SK-N-MC (cell line): ENCODE results near the gene C3orf22.

ENCODE experiments used
- DNase-seq: peaks from one replicate; pipeline ENCODE4 v3.0.0-alpha.2; 2011; ENCODE audit warnings: low read depth, low spot score
- H3K27ac ChIP-seq: fragments of 200-600 bp; sonication (generic); 2 replicates; pipeline ENCODE4 v1.5.1; 2016; ENCODE audit warnings: mixed run types
- H3K36me3 ChIP-seq: fragments of 200-600 bp; sonication (generic); 2 replicates; pipeline ENCODE4 v1.6.1; 2017; ENCODE audit warnings: antibody characterized with exemption, low read length, mixed read lengths; ENCODE audit not compliant: insufficient read depth
- H3K4me3 ChIP-seq: fragments of 200-600 bp; sonication (generic); 2 replicates; pipeline ENCODE4 v1.5.1; 2016
- H3K9ac ChIP-seq: fragments of 200-600 bp; sonication (generic); 2 replicates; pipeline ENCODE4 v1.8.0; 2017; ENCODE audit warnings: mixed run types, mixed read lengths; ENCODE audit not compliant: insufficient read length
- H3K9me3 ChIP-seq: fragments of 200-600 bp; sonication (generic); 2 replicates; pipeline ENCODE4 v1.6.1; 2017; ENCODE audit warnings: low read depth, mild to moderate bottlenecking, antibody characterized with exemption, low read length, moderate library complexity, mixed read lengths
- EZH2 ChIP-seq: fragments of 200-600 bp; sonication (generic); IDR thresholded peaks from one replicate; pipeline ENCODE4 v1.6.1; 2017; ENCODE audit warnings: antibody characterized with exemption
- FOXP2 ChIP-seq: optimal IDR thresholded peaks from 2 replicates; pipeline ENCODE3; 2011; ENCODE audit warnings: mild to moderate bottlenecking, moderate library complexity; ENCODE audit not compliant: insufficient read depth; ENCODE audit errors: extremely low read length, control extremely low read depth
- POLR2AphosphoS5 ChIP-seq: IDR thresholded peaks from 2 replicates; pipeline ENCODE4 v1.6.1; 2012; ENCODE audit warnings: mild to moderate bottlenecking, low read depth, low read length, borderline replicate concordance

C3orf22 gene

GRCh38 chr3:126542340-126543241 is 16.1 kb downstream of the C3orf22 start:
- DNase-seq = no peak
- Histone ChIP-seq H3K9ac (no peak overlapping the region), H3K27ac (no peak overlapping the region), H3K9me3 (no peaks in the 10 kb centered on the region), H3K4me3 (no peak overlapping the region), H3K36me3 (no peaks in the 10 kb centered on the region)
- TF ChIP-seq FOXP2 (no peak), EZH2 (no peak), POLR2AphosphoS5 (no peak)

DNA sequence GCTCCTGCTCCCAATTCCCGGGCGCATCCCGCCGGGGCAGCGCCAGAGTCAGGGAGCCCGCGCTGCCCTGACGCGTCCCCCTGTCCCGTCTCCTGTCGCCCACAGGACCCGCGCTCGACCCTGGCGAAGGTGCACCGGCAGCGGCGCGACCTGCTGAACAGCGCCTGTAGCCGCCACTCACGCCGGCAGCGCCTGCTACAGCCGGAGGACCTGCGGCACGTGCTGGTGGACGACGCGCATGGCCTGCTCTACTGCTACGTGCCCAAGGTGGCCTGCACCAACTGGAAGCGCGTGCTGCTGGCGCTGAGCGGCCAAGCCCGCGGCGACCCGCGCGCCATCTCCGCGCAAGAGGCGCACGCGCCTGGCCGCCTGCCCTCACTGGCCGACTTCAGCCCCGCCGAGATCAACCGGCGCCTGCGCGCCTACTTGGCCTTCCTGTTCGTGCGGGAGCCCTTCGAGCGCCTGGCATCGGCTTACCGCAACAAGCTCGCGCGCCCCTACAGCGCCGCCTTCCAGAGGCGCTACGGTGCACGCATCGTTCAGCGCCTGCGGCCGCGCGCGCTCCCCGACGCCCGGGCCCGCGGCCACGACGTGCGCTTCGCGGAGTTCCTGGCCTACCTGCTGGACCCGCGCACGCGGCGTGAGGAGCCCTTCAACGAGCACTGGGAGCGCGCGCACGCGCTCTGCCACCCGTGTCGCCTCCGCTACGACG is 16.9 kb downstream of the C3orf22 start:
- TF ChIP-seq FOXP2 (no peak), POLR2AphosphoS5 (no peak), EZH2 (no peak)
- H3K27ac ChIP-seq = 0 out of 2 replicates have a peak overlapping the region, but pooled peaks have one; percentile 94
- no peaks in the 10 kb centered on the region for H3K9me3 ChIP-seq
- no peak for DNase-seq
- H3K4me3 ChIP-seq = no peak overlapping the region
- H3K9ac ChIP-seq = no peak overlapping the region
- H3K36me3 ChIP-seq = no peaks in the 10 kb centered on the region

- H3K9me3 ChIP-seq = no peaks in the 10 kb centered on the region
- H3K36me3 ChIP-seq = no peaks in the 10 kb centered on the region
- H3K4me3 ChIP-seq = peak overlapping the region; percentile 38
- TF ChIP-seq POLR2AphosphoS5 (no peak), EZH2 (no peak), FOXP2 (no peak)
- H3K9ac ChIP-seq = peak overlapping the region; percentile 62
- DNase-seq = no peak
- peak overlapping the region; percentile 94 for H3K27ac ChIP-seq
These were observed 17.6 kb downstream of the C3orf22 start for GRCh38 chr3:126540951-126541627.

DNA sequence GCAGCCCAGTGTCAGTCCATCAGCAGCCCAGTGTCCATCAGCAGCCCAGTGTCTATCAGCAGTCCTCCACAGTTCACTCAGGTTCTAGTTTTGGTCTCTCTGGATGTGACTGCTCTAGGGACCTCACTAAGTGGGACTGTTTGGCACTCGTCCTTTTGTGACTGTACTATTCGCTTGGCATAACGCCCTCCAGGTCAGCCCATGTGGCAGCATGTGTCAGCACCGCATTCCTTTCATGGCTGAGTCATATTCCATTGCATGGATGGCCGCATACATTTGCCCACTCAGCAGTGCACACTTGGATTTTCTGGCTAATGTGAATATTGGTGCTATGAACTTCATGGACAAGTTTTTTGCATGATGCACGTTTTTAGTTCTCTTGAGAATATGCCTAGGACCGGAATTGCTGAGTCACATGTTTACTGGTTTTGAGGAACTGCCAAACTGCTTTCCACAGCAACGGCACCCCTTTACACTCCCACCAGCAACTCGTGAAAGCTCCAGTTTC is 18.3 kb downstream of the C3orf22 start:
- TF ChIP-seq POLR2AphosphoS5 (no peak), EZH2 (no peak), FOXP2 (no peak)
- DNase-seq = peak; percentile 65
- Histone ChIP-seq H3K4me3 (peak overlapping the region; percentile 38), H3K27ac (peak overlapping the region; percentile 94), H3K36me3 (no peaks in the 10 kb centered on the region), H3K9ac (peak overlapping the region; percentile 62), H3K9me3 (no peaks in the 10 kb centered on the region)

GRCh38 chr3:126539558-126540250 is 19.0 kb downstream of the C3orf22 start:
- no peaks in the 10 kb centered on the region for H3K36me3 ChIP-seq
- peak overlapping the region; percentile 94 for H3K27ac ChIP-seq
- no peak for DNase-seq
- H3K4me3 ChIP-seq = no peak overlapping the region
- TF ChIP-seq POLR2AphosphoS5 (no peak), FOXP2 (no peak), EZH2 (no peak)
- H3K9me3 ChIP-seq = no peaks in the 10 kb centered on the region
- H3K9ac ChIP-seq = no peak overlapping the region

GRCh38 chr3:126538966-126539365 is 19.8 kb downstream of the C3orf22 start:
- Histone ChIP-seq H3K9ac (no peak overlapping the region), H3K4me3 (no peak overlapping the region), H3K36me3 (no peaks in the 10 kb centered on the region), H3K27ac (no peak overlapping the region; the same call in none of the 2 replicates), H3K9me3 (no peaks in the 10 kb centered on the region)
- TF ChIP-seq FOXP2 = no peak
- TF ChIP-seq EZH2 = no peak
- no peak for TF ChIP-seq POLR2AphosphoS5
- DNase-seq = no peak

GRCh38 chr3:126538316-126538715 is 20.4 kb downstream of the C3orf22 start:
- Histone ChIP-seq H3K9me3 (no peaks in the 10 kb centered on the region), H3K9ac (no peak overlapping the region), H3K27ac (no peak overlapping the region), H3K36me3 (no peaks in the 10 kb centered on the region), H3K4me3 (no peak overlapping the region)
- no peak for DNase-seq
- TF ChIP-seq FOXP2 = no peak
- no peak for TF ChIP-seq EZH2
- TF ChIP-seq POLR2AphosphoS5 = no peak
